ENCODE results near the gene TIMM29. TPM values are rescaled to one million over a fixed set of nuclear protein-coding genes. Genes with fewer than 3 reads are reported as not detected.

Gene TIMM29
- total and polyA plus RNA-seq, 7 donors: 9.6 to 28.5 (median 22.6) TPM

- no peak for DNase-seq
- Histone ChIP-seq H3K4me3 (no peak overlapping the region), H3K36me3 (no peaks in the 10 kb centered on the region), H3K27me3 (no peaks in the 10 kb centered on the region), H3K27ac (peak overlapping the region in 3 of 4 donors; percentile 55 to 69 (median 57)), H3K9me3 (no peaks in the 10 kb centered on the region), H3K4me1 (peaks cover 0 to 76% (median 65%) of the 10 kb centered on the region in 4 donors)
- intact Hi-C loops (cut with DNase I): no loop called here
- TF ChIP-seq EP300 (IDR thresholded peaks at IDR 0.05) (no peak), POLR2AphosphoS5 (IDR thresholded peaks at IDR 0.05) (peak in 1 of 4 donors; percentile 38)
- WGBS, 2 donors: 20 to 61% methylated on average over 21 of the region's 21 CpGs
These were observed 37.1 kb upstream of the TIMM29 start for GRCh38 chr19:10891405-10892086.

- intact Hi-C loops (cut with DNase I): no loop called here
- 38 to 75% methylated on average over 13 of the region's 13 CpGs for WGBS, 2 donors
- TF ChIP-seq CTCF (IDR thresholded peaks at IDR 0.05) (no peak), POLR2A (IDR thresholded peaks at IDR 0.05) (no peak), EP300 (IDR thresholded peaks at IDR 0.05) (no peak), POLR2AphosphoS5 (IDR thresholded peaks at IDR 0.05) (no peak)
These were observed 36.4 kb upstream of the TIMM29 start for GRCh38 chr19:10892256-10892655.

GRCh38 chr19:10894911-10895213 lies 33.7 kb upstream of the TIMM29 start:
- Histone ChIP-seq H3K27ac (no peak overlapping the region), H3K36me3 (no peaks in the 10 kb centered on the region), H3K27me3 (no peaks in the 10 kb centered on the region), H3K9me3 (no peaks in the 10 kb centered on the region), H3K4me3 (no peak overlapping the region), H3K4me1 (peaks cover 0 to 80% (median 69%) of the 10 kb centered on the region in 4 donors)
- WGBS, 2 donors: 92 to 94% methylated on average over 7 of the region's 7 CpGs
- TF ChIP-seq EP300 (IDR thresholded peaks at IDR 0.05): no peak
- TF ChIP-seq POLR2A (IDR thresholded peaks at IDR 0.05): no peak
- TF ChIP-seq POLR2AphosphoS5 (IDR thresholded peaks at IDR 0.05): no peak
- TF ChIP-seq CTCF (IDR thresholded peaks at IDR 0.05): no peak
- intact Hi-C loops (cut with DNase I): no loop called here
- no peak for DNase-seq

More at GRCh38 chr19:10892256-10892655, 36.4 kb upstream of the TIMM29 start:
- peak overlapping the region in 3 of 4 donors; percentile 55 to 69 (median 57) for H3K27ac ChIP-seq
- peaks cover 0 to 76% (median 66%) of the 10 kb centered on the region in 4 donors for H3K4me1 ChIP-seq
- no peaks in the 10 kb centered on the region for H3K36me3 ChIP-seq
- no peak overlapping the region for H3K4me3 ChIP-seq
- no peaks in the 10 kb centered on the region for H3K9me3 ChIP-seq
- no peak for DNase-seq
- no peaks in the 10 kb centered on the region for H3K27me3 ChIP-seq

GRCh38 chr19:10895363-10895762 lies 33.2 kb upstream of the TIMM29 start:
- Histone ChIP-seq H3K9me3 (no peaks in the 10 kb centered on the region), H3K4me3 (no peak overlapping the region), H3K36me3 (no peaks in the 10 kb centered on the region), H3K27ac (no peak overlapping the region), H3K4me1 (peaks cover 0 to 85% (median 74%) of the 10 kb centered on the region in 4 donors), H3K27me3 (no peaks in the 10 kb centered on the region)
- TF ChIP-seq CTCF (IDR thresholded peaks at IDR 0.05): no peak
- 89 to 91% methylated on average over 6 of the region's 6 CpGs for WGBS, 2 donors
- intact Hi-C loops (cut with DNase I): no loop called here
- no peak for DNase-seq

- no peaks in the 10 kb centered on the region for H3K9me3 ChIP-seq
- H3K27me3 ChIP-seq: no peaks in the 10 kb centered on the region
- 89 to 90% methylated on average over 12 of the region's 12 CpGs for WGBS, 2 donors
- H3K27ac ChIP-seq: no peak overlapping the region
- no peak for DNase-seq
- no peak overlapping the region for H3K4me3 ChIP-seq
- intact Hi-C loops (cut with DNase I): no loop called here
- H3K36me3 ChIP-seq: no peaks in the 10 kb centered on the region
- peaks cover 0 to 88% (median 78%) of the 10 kb centered on the region in 4 donors for H3K4me1 ChIP-seq
- no peak for TF ChIP-seq POLR2AphosphoS5 (IDR thresholded peaks at IDR 0.05)
- no peak for TF ChIP-seq CTCF (IDR thresholded peaks at IDR 0.05)
- TF ChIP-seq POLR2A (IDR thresholded peaks at IDR 0.05): no peak
These were observed 32.7 kb upstream of the TIMM29 start for GRCh38 chr19:10895920-10896319.

All from sigmoid colon (tissue), 7 donors.